NT2/D1 (cell line): ENCODE data around the gene MSANTD3.
A peak's percentile ranks its signal among the peaks of the same experiment; 100 is the strongest.
"Not testable (repeated sequence)": the region's sequence is repeated elsewhere in the genome, so short reads cannot be mapped to it uniquely, and the experiment has no call there.

Experiments used
- DNase-seq: peaks from one replicate; pipeline ENCODE4 v3.0.0-alpha.2; 2011; ENCODE audit warnings: low read depth, low spot score
- H3K27me3 ChIP-seq: 2 replicates; pipeline ENCODE4 v1.6.0; 2011; ENCODE audit warnings: mild to moderate bottlenecking; ENCODE audit not compliant: insufficient read length, insufficient read depth
- H3K36me3 ChIP-seq: 2 replicates; pipeline ENCODE4 v1.6.1; 2011; ENCODE audit warnings: mild to moderate bottlenecking, low read length, mixed read lengths; ENCODE audit not compliant: insufficient read depth, insufficient read length
- H3K4me1 ChIP-seq: 2 replicates; pipeline ENCODE4 v1.5.1; 2011; ENCODE audit not compliant: insufficient read depth, insufficient read length
- H3K4me3 ChIP-seq: 2 replicates; pipeline ENCODE4 v1.5.1; 2011; ENCODE audit warnings: low read depth; ENCODE audit not compliant: insufficient read length
- H3K9ac ChIP-seq: 2 replicates; pipeline ENCODE4 v1.6.0; 2011; ENCODE audit warnings: low read depth; ENCODE audit not compliant: insufficient read length
- H3K9me3 ChIP-seq: 2 replicates; pipeline ENCODE4 v1.5.1; 2011; ENCODE audit warnings: mild to moderate bottlenecking, low read length; ENCODE audit not compliant: insufficient read depth
- SUZ12 ChIP-seq: IDR thresholded peaks from 2 replicates; pipeline ENCODE4 v1.6.1; 2011; ENCODE audit not compliant: insufficient read length, insufficient read depth; ENCODE audit errors: extremely low read depth
- YY1 ChIP-seq: IDR thresholded peaks from 2 replicates; pipeline ENCODE4 v1.6.1; 2011; ENCODE audit not compliant: insufficient read length, insufficient read depth
- ZNF274 ChIP-seq: IDR thresholded peaks from 2 replicates; pipeline ENCODE4 v1.6.1; 2011; ENCODE audit warnings: mild to moderate bottlenecking, low read depth, low read length

Gene MSANTD3, protein sequence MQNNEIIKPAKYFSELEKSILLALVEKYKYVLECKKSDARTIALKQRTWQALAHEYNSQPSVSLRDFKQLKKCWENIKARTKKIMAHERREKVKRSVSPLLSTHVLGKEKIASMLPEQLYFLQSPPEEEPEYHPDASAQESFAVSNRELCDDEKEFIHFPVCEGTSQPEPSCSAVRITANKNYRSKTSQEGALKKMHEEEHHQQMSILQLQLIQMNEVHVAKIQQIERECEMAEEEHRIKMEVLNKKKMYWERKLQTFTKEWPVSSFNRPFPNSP

GRCh38 chr9:100426530-100427365 is at the start of gene MSANTD3:
MSANTD3 (plus strand) TSS chr9:100427143; CDS start chr9:100441939, 14,796 bp downstream.
- DNase-seq: no peak
- Histone ChIP-seq H3K4me1 (no peaks in the 10 kb centered on the region), H3K4me3 (peak within 1 kb of the TSS; percentile 69), H3K9me3 (no peaks in the 10 kb centered on the region), H3K27me3 (no peaks in the 10 kb centered on the region), H3K36me3 (peaks cover 9% of the 10 kb centered on the region), H3K9ac (peak within 1 kb of the TSS; percentile 85)
- TF ChIP-seq SUZ12 (no peak), YY1 (no peak)

DNA sequence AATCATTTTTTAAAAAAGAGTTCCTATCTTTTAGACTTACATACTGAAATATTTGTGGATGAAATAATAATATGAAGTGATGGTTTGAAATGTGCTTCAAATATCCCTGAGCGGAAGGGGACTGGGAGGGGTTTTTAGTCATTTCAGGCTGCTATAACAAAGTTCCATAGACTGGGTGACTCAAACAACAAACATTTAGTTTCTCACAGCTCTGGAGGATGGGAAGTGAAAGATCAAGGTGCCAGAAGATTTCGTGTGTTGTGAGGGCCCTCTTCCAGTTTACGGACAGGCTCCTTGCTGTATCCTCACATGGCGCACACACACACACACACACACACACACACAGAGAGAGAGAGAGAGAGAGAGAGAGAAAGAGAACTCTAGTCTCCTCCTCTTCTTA is 47.1 kb upstream of the MSANTD3 start:
- Histone ChIP-seq H3K9me3 (peaks cover 23% of the 10 kb centered on the region), H3K4me1 (no peaks in the 10 kb centered on the region), H3K4me3 (no peak overlapping the region), H3K27me3 (no peaks in the 10 kb centered on the region), H3K9ac (no peak overlapping the region), H3K36me3 (no peaks in the 10 kb centered on the region)
- no peak for TF ChIP-seq SUZ12
- no peak for TF ChIP-seq ZNF274
- TF ChIP-seq YY1: no peak
- DNase-seq: no peak

- not testable (repeated sequence) for H3K9ac ChIP-seq, H3K36me3 ChIP-seq, H3K27me3 ChIP-seq, H3K4me1 ChIP-seq, DNase-seq, H3K4me3 ChIP-seq
- peaks cover 41% of the 10 kb centered on the region for H3K9me3 ChIP-seq
Observed at GRCh38 chr9:100392989-100393388, 34.0 kb upstream of the MSANTD3 start.

GRCh38 chr9:100394032-100394695 is 32.8 kb upstream of the MSANTD3 start:
- TF ChIP-seq SUZ12 (no peak), ZNF274 (no peak), YY1 (no peak)
- H3K36me3 ChIP-seq: no peaks in the 10 kb centered on the region
- H3K4me3 ChIP-seq: no peak overlapping the region
- H3K9me3 ChIP-seq: peaks cover 41% of the 10 kb centered on the region
- DNase-seq: no peak
- no peaks in the 10 kb centered on the region for H3K4me1 ChIP-seq
- H3K27me3 ChIP-seq: no peaks in the 10 kb centered on the region
- no peak overlapping the region for H3K9ac ChIP-seq

DNA sequence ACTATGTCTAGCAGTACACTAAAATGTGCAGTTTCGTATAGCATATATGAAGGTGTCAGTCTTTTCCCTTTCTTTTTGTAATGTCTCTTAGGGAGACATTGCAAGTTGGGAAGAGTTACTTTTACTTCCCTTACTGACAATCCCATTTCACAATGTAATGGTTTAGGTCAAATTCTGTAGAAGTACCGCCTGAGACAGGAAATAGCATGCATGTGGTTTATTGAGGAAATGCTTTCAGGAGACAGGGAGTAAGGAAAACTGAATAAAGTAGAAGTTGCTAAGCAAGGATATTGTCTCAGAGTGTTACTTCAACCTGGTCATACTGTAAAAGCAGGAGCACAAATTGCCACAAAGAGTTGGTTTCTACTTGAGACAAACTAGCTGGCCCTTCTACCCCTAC is 32.1 kb upstream of the MSANTD3 start:
- H3K4me1 ChIP-seq: no peaks in the 10 kb centered on the region
- no peak overlapping the region for H3K4me3 ChIP-seq
- H3K36me3 ChIP-seq: no peaks in the 10 kb centered on the region
- H3K9ac ChIP-seq: no peak overlapping the region
- no peak for DNase-seq
- TF ChIP-seq SUZ12 (no peak), ZNF274 (no peak), YY1 (no peak)
- peaks cover 36% of the 10 kb centered on the region for H3K9me3 ChIP-seq
- no peaks in the 10 kb centered on the region for H3K27me3 ChIP-seq

DNA sequence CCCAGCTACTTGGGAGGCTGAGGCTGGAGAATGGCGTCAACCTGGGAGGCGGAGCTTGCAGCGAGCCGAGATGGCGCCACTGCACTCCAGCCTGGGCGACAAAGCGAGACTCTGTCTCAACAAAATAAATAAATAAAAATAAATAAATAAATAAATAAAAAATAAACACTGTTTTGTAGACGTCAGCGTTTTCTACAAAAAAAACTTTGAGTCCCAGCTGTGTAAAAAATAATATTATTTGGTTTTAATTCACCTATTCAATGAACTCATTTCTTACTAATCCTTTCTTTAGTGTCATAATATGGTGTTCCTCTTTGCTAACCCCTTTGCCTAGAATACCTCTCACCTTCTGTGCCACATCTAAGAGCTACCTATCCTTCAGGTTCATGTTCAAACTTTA is 30.2 kb upstream of the MSANTD3 start:
- peaks cover 23% of the 10 kb centered on the region; the same call in 1 of the 2 replicates for H3K9me3 ChIP-seq
- TF ChIP-seq ZNF274 (no peak), SUZ12 (no peak), YY1 (no peak)
- H3K4me3 ChIP-seq: no peak overlapping the region
- no peaks in the 10 kb centered on the region for H3K27me3 ChIP-seq
- DNase-seq: no peak
- no peaks in the 10 kb centered on the region for H3K36me3 ChIP-seq
- no peaks in the 10 kb centered on the region for H3K4me1 ChIP-seq
- no peak overlapping the region for H3K9ac ChIP-seq
